ENCODE measurements around the gene FCGR2B.
"Not testable (repeated sequence)": the region's sequence is repeated elsewhere in the genome, so short reads cannot be mapped to it uniquely, and the experiment has no call there.

FCGR2B gene

DNA sequence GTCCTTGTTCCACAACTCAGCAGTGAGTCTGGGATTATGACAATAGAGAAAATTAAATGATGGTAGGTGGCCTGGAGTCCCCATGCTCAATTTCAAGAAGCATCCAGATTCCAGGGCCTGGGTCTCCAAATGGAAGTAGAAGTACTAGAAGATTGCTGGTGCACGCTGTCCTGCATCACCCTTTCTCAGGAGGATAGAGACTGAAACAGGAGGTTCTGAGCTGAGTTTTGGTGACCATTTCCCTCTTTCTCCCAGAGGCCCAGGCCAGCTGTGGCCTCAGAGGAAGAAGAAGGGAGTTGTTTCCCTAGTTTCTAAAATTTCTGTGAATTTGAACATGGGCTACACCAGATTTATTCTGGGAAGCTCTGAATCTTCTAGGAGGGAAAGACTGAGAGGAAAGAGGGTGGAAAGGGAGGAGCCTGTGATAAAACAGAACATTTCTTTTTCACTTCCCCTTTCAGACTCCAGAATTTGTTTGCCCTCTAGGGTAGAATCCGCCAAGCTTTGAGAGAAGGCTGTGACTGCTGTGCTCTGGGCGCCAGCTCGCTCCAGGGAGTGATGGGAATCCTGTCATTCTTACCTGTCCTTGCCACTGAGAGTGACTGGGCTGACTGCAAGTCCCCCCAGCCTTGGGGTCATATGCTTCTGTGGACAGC lies at the start of gene FCGR2B:
Gene FCGR2B, plus strand, starts transcription at position 460 of the 656 bp plus-strand sequence. Its CDS starts 99 bp downstream, at position 559.
- not testable (repeated sequence) for DNase-seq (ENCODE audit: low read depth, low spot score)

DNA sequence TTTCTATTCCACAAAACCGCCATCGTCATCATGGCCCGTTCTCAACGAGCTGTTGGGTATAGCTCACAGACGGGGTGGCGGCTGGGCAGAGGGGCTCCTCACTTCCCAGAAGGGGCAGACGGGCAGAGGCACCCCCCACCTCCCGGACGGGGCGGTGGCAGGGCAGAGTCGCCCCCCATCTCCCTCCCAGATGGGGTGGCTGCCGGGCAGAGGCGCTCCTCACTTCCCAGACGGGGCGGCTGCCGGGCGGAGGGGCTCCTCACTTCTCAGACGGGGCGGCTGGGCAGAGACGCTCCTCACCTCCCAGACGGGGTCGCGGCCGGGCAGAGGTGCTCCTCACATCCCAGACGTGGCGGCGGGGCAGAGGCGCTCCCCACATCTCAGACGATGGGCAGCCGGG lies 46.5 kb upstream of the FCGR2B start:
- not testable (repeated sequence) for DNase-seq (ENCODE audit: low read depth, low spot score)

DNA sequence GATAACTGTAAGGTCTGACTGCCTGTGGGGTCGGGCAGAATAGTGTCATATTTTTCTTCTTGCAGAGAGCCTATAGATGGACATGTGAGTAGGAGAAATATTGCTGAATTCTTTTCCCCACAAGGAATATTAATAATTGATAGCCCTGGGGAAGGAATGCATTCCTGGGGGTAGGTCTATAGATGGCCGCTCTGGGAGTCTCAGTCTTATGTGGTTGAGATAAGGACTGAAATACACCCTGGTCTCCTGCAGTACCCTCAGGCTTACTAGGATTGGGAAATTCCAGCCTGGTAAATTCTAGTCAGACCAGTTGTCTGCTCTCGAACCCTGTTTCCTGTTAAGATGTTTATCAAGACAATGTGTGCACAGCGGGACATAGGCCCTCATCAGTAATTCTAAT lies 44.4 kb upstream of the FCGR2B start:
- DNase-seq (ENCODE audit: low read depth, low spot score), result not testable (repeated sequence)

DNA sequence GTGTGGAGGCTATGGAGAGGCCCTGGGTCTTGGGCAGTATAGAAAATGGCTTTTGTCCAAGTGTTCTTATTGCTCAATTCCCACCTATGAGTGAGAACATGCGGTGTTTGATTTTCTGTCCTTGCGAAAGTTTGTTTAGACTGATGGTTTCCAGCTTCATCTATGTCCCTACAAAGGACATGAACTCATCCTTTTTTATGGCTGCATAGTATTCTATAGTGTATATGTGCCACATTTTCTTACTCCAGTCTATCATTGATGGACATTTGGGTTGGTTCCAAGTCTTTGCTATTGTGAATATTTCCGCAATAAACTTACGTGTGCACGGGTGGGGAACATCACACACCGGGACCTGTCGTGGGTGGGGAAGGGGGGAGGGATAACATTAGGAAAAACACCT lies 42.5 kb upstream of the FCGR2B start:
- DNase-seq (ENCODE audit: low read depth, low spot score), result not testable (repeated sequence)

DNA sequence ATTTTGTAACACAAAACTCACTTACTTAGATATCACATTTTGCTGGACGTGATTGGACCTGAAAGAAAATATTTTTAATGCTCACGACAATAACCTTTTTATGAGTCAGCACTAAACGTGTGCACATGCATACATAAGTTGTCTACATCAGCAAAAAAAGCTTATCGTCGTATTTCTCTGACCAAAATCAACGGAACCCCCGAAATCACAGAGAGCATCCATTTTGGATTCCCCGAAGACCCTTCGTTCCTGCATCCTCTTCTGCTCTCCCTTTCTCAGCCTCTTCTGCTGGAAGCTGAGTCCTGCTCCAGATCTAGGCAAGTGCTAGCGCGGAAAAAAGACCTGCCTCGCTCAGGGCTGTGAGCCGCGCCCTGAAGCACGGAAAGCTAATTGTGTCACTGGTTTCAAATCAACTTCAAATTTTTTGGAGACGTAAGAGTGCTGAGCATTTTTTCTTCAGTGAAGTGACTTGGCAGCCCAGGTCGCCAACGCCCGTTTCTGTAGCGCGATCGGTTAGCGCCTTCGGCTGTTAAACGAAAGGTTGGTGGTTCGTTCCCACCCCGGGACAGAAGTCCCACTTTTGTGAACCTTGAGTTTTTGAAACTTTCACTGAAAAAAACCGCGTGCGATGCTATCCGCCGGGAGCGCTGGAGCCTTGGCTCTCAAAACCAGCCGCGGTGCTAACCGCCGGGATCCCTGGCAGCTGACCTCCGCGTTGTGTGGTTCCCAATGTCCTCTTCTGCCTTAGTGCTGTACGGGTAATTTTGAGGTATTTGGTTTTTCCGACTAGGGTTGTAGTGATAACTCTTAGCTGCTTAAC lies 41.6 kb upstream of the FCGR2B start:
- peak; percentile 54 for DNase-seq (ENCODE audit: low read depth, low spot score)

DNA sequence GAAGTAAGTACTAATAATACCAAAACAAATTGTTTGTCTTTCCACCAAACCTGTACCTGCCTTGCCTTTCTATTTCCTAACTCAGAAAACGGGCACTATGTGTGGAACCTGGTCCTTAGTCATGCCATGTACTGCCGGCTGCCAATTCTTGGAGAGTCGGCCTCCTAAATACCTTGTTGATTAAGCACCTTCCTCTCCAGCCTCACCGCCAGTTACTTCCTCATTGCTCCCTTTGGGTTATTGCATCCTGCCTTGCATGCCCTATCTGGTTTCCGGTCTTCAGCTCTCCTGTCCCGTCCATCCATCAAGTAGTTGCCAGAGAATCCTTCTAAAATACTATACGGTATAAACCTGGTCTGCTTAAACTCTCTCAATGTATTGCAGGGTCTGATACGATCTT lies 40.9 kb upstream of the FCGR2B start:
- not testable (repeated sequence) for DNase-seq (ENCODE audit: low read depth, low spot score)

DNA sequence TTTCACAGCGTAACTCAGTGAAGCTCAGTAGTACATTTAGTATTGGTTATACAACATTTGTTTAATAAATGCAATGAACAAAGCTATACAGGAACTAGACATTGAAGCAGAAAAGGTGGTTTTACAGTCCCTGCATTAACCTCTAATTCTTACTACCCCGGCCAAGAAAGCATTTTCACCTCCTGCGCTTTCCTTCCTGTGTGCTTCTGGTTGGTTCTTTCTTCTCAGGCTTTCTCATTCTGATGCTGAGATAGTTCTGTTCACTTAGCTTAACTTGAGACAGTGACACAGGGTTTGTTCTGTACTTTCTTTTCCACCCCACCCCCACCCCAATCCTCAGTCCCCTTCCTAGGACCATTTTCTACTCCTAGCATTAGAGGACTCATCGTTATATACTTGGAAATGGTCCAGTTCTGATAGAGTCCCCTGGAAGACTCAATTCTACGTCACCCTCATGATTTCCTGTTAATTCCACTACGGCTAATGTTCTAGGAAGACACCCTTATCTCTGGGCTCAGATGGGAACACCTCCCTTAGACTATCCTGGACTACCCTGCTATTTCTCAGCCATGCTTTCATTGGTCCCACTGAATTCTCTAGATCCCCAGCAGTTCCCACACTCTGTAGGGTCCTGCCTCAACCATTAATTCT lies 39.4 kb upstream of the FCGR2B start:
- DNase-seq (ENCODE audit: low read depth, low spot score), result not testable (repeated sequence)

DNA sequence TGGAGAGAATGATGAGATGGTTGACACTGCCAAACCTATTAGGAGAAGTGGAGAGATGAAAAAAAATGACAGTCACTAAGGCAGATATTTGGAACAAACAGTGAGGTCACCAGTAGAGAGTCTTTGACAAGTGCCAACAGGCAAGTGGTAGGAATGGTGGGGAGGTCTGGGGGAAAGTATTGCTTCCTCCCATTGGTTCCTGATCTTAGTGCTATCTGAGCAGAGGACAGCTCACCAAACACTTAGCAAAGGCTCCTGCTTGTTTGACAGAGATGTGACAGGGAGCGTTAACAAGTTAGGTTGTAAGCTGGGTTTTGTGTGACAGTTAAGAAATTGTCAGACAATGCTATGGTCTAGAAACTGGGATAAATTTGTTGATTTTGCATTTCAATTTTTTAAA lies 38.3 kb upstream of the FCGR2B start:
- not testable (repeated sequence) for DNase-seq (ENCODE audit: low read depth, low spot score)

DNA sequence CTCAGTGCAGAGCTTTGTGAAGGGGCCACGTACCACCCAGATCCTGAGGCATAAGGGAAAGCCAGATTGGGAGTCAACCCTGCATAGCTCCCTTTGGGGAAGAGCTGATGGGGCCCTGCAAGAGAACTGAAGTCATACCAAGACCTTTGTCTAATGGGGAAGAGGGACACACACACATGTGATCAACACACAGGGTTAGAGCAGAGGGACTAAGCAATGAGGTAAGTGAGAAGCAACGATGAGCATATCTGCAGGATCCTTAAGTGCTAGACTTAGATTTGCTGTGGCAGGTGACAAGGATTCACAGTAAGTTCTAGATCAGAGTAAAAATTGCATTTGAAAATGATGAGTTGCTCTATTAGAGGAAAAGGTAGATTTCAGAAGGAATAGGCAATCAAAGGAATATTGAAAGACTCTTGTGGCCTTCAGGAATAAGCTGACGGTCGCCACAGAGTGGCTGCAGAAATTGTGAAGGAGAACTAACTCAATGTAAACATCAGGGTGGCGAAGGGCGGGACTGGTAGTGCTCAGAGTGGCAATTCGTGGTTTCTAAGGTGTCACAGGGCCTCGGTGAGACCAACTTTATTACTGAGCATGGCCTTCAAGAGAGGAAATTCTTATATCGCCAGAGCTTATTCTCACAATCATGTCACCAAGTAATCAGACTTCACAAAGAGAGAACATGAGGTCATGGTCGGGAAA lies 36.3 kb upstream of the FCGR2B start:
- not testable (repeated sequence) for DNase-seq (ENCODE audit: low read depth, low spot score)

DNA sequence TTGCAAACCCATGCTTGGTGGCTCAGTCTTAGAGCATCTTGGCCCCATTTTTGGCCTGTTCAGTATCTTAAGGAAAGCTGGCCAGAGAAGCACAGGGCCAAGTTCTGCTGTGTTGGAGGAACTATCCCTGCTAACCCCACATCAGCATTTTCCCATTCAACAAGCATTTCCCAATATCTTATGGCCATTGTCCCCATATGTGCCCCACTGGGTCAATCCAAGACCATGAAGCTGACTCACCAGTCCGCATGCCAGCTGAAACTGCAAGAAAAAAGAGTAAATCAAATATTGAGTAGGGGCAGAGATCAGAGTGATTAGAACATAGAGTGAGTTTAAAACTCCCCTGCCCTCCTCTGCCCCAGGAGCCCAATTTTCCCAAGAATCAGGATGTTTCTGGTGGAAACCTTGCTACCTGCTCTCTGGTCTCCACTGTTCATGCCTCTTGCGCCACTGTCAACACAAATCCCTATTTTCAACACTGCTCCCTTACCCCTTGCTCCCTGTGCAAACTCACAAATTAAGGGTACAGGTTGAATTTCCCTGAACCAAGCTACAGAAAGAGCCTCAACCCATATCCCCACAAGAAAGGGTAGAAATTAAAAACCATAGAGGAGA lies 32.7 kb upstream of the FCGR2B start:
- DNase-seq (ENCODE audit: low read depth, low spot score), result not testable (repeated sequence)

DNA sequence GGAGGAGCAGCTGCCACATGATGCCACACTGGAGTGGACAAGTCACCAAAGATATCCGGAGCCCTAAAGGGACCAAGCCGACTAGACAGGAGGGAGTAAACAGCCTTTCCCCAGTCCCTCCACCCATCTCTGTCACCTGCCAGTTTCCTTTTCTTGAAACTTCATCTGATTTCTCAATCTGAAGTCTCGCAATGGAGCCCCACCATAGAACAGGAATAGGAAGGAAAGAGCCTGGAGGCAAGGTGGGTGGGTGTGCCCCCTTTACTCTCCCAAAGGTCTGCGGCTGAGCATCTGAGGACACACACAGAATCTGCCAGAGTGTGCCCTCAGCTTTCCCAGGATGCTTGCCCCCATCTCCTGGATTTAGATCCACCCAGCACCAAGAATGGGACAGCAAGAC lies 31.9 kb upstream of the FCGR2B start, which contains the start of gene FCGR3B:
Gene FCGR3B, minus strand, starts transcription at position 101 of the 400 bp plus-strand sequence. Its CDS starts 82 bp downstream, at position 19.
- no peak for DNase-seq (ENCODE audit: low read depth, low spot score)

DNA sequence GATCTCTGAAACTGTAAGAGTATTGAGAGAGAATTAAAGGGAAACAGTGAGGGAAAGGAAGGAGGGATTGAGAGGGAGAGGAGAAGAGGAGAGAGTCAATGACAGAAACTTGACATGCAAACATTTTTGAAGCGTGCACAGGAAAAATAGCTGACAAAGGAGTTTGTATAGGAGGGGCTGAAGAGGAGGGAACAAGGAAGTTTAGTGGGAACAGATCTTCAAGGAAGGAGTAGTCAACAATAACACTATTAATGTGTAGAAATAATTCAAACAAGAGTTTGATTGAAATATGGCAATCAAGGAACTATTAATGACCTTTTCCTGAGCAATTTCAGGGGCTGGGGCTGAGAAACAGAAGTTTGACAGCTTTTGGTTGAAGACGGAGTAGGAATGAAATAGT lies 27.9 kb upstream of the FCGR2B start:
- DNase-seq (ENCODE audit: low read depth, low spot score), result not testable (repeated sequence)

DNA sequence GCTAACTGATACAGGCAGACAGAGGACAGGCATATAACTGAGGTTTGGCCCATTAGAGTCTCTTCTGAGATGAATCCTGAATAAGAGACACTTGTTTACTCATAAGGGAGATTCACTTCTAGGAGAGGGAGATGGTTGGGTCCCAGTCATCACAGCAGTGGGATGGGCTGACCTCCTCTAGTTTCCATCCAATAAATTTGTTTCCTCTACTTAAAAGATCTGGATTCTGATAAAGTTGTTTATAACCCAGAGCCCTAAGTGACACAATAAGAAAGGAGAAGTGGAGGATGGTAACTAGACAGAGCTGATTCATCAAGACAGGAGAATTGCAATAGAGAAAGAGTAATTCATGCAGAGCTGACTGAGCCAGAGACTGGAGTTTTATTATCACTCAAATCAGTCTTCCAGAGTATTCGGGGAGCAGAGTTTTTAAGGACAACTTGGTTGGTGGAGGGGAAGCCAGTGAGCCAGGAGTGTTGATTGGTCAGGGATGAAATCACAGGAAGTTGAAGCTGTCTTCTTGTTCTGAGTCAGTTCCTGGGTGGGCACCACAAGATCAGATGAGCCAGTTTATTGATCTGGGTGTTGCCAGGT lies 26.7 kb upstream of the FCGR2B start:
- not testable (repeated sequence) for DNase-seq (ENCODE audit: low read depth, low spot score)

DNA sequence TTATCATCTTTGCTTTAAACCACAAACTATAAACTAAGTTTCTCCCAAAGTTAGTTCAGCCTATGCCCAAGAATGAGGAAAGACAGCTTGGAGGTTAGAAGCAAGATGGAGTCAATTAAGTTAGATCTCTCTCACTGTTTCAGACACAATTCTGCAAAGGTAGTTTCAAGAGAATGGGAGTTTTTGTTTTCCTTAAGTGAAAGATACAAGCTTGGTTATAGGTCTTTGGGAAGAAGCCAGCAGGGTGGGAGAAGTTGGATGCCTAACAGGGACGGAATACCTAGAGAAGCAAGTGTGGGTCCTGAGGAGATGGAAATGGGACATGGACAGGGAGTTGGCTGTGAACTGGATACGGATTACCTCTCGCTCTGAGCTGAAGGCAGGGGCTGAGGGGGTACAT lies 26.0 kb upstream of the FCGR2B start:
- DNase-seq (ENCODE audit: low read depth, low spot score), result not testable (repeated sequence)

DNA sequence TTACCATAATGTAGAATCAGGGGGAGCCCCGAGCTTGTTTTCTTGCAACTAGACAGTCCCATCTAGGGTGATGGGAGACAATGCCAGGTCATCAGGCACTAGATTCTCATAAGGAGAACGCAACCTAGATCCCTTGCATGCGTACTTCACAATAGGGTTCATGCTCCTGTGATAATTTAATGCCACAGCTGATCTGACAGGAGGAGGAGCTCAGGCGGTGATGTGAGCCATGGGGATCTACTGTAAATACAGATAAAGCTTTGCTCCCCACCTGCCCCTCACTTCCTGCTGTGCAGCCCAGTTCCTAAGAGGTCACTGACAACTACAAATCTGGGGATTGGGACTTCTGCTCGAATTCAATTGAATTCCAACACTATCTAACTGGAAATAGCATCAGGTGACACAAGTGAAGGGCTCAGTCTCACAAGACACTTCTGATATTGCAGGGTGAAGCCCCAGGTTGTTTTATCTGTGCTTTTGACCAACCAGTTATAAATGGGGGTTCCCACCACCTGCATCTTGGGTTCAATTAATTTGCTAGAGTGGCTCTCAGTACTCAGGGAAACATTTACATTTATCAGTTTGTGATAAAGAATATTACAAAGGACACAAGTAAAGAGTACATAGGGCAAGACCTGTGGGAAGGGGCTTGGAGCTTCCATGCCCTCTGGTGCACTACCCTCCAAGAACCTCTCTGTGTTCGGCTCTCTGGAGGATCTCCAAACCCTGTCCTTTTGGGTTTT lies 24.5 kb upstream of the FCGR2B start:
- not testable (repeated sequence) for DNase-seq (ENCODE audit: low read depth, low spot score)

DNA sequence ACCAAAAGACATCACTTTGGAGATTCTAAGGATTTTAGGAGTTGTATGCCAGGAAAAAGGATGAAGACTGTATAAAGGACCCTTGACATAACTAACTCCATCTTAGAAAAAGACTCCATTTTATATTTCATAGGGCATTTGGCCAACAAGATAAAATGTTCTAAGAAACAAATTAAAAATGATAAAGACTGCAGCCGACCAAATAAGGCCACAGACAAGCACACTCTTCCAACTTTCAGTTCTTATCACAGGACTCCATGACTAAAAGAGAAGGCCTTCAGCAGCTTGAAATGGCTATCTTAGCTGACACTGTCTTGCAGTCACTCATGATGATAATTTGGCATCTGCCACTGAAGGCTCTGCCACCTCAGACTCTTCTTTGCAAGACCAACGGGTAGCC lies 23.7 kb upstream of the FCGR2B start:
- DNase-seq (ENCODE audit: low read depth, low spot score), result not testable (repeated sequence)

DNA sequence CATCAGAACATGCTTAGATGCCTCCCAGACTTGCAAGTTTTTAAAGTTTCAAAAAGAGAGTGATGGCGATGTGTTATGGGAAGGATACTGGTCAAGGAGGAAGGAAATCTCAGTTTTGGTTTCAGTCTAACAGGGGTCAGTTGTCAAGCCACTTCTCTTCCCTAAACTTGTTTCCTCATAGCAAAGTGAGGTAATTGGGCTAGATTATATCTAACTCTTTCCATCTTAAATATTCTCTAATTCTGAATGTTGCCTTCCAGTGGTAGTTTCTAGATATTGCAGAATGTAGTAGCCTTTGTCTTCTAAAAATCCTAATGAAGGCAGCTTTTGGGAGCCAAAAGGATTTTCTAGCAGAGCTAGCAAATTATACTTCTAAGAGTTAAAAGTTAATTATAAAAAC lies 20.2 kb upstream of the FCGR2B start:
- not testable (repeated sequence) for DNase-seq (ENCODE audit: low read depth, low spot score)

DNA sequence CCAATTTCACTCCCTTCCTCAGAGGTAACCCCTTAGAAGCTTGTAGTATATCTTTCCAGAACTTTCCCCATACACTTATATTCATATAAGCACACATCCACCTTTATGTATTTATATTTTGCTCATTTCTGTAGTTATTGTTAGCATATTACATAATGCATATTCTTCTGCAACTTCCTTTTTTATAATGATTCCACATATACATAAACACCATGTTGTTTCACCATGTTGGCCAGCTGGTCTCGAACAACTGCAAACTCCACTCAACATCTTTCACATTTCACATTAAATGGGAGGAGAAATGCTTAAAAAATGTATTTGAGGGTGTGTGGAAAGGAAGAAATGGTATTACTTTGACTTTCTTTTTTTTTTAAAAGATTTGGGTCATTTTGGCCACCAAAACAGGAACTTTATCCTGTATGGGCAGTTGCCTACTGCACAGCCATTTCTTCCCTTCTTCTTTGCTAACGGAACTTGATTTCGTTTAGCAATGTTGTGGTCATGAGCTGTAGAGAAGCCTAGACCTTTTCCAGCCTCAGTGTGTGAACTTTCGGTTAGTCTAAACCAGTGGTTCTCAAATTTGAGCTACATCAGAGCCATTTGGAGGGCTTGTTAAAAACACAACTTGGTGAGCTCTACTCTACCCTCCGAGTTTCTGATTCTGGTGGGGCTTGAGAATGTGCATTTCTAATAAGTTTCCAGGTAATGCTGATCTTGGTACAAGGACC lies 19.3 kb upstream of the FCGR2B start:
- not testable (repeated sequence) for DNase-seq (ENCODE audit: low read depth, low spot score)

DNA sequence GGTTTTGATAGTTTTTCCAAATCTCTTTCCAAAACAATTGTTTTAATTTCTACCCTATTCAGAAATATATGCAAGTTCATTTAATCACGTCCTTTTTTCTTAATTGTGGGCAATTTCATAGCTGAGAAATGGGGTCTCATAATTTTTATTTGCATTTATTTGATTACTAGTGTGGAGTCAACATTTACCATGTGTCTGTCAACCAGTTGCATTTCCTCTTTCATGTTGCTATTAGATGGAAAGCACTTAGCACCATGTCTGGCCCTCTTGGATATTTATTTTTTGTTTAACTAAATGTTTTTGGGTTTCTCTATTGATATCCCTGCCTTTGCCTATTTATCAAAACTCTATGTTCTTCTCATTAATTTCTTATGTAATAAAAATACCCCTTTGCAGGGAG lies 18.1 kb upstream of the FCGR2B start:
- not testable (repeated sequence) for DNase-seq (ENCODE audit: low read depth, low spot score)

Measured in activated CD4-positive, CD25-positive, alpha-beta regulatory T cell treated with anti-CD3 and anti-CD28 coated beads, Interleukin-2, amount 50 U/mL, for 16 hours (primary cell).